Mucosa of descending colon (tissue), 3 donors: ENCODE measurements around the gene RNF227. TPM values are rescaled to one million over a fixed set of nuclear protein-coding genes. Genes with fewer than 3 reads are reported as not detected.

Experiments used
- ATAC-seq: fragments of 200-7000 bp; cut with Tn5 transposase; one replicate; pipeline ENCODE4 v1.9.1; 2020; ENCODE audit warnings: mild to moderate bottlenecking, moderate library complexity
- DNase-seq, 3 donors: peaks; one replicate each; pipeline ENCODE4 v3.0.0-alpha.2; 2020
- H3K36me3 ChIP-seq: fragments of 200-600 bp; one replicate; pipeline ENCODE4 v1.8.0; 2021; ENCODE audit warnings: low read depth, mild to moderate bottlenecking
- H3K4me1 ChIP-seq: fragments of 200-600 bp; one replicate; pipeline ENCODE4 v1.8.0; 2021; ENCODE audit warnings: low read depth, mild to moderate bottlenecking
- H3K4me3 ChIP-seq: fragments of 200-600 bp; one replicate; pipeline ENCODE4 v1.8.0; 2021; ENCODE audit warnings: mild to moderate bottlenecking
- H3K9me3 ChIP-seq: fragments of 200-600 bp; one replicate; pipeline ENCODE4 v1.8.0; 2021; ENCODE audit warnings: mild to moderate bottlenecking
- CTCF ChIP-seq: fragments of 200-600 bp; IDR thresholded peaks from one replicate; pipeline ENCODE4 v1.8.0; 2022; ENCODE audit warnings: antibody characterized with exemption, mild to moderate bottlenecking
- intact Hi-C, 2 donors: fragments of 100-400 bp; cut with DNase I in 1 of 2; cut with micrococcal nuclease in 1 of 2; formaldehyde crosslinking; loops; one replicate each; pipeline versions ENCODE4 v1.11.0 to v1.11.1; 2022; cut with DNase I, micrococcal nuclease
- total RNA-seq, 3 donors: library from RNA; stranded (reverse); fragmentation: NEBNext Ultra II Directional in 2 of 3; extraction: Animal tissue kit (Norgen Biotek cat#: 25700) in 2 of 3; gene quantifications; one replicate each; pipeline versions ENCODE4 v1.2.1 to v1.2.4, GENCODE V29; 2021 to 2023
- donor health status: DM: no; HTN: no; CAD: no; lungs with moderate emphysema.
- donor health status: DM: no; HTN: no; CAD: no.
- donor health status: DM: no; HTN: yes; CAD: no.

The RNF227 gene
- total RNA-seq, 3 donors from 2014 or later, result 1.4 to 3.0 (median 2.4) TPM

DNA sequence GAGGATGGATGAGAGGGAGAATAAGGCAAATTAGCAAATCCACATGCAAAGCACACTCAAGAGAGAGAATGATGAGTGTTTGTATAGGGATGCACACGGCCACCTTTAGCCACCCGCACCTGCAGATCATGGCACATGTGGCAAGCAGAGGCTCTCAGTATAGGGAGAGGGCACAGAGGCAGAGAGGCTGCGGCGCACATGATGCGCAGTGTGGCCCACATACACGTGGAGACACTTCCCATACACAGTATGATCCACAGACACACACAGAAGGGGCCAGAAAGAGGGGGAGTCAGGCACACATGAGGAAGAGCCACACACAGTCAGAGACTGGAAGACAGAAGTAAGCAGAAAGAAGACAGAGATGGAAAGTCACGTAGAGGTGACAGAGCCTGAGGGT is 34.0 kb downstream of the RNF227 start:
- H3K36me3 ChIP-seq, result no peaks in the 10 kb centered on the region
- intact Hi-C loops, result no loop called here
- ATAC-seq, result no peak
- H3K4me3 ChIP-seq, result no peak overlapping the region
- peaks cover 35% of the 10 kb centered on the region for H3K4me1 ChIP-seq
- no peaks in the 10 kb centered on the region for H3K9me3 ChIP-seq
- TF ChIP-seq CTCF, result no peak
- no peak for DNase-seq

- Histone ChIP-seq H3K4me1 (peaks cover 30% of the 10 kb centered on the region), H3K9me3 (no peaks in the 10 kb centered on the region), H3K36me3 (no peaks in the 10 kb centered on the region), H3K4me3 (no peak overlapping the region)
- no peak for TF ChIP-seq CTCF
- ATAC-seq (no peak), DNase-seq (no peak)
- intact Hi-C loops, result no loop called here
Observed at GRCh38 chr17:7881276-7882054, 34.6 kb downstream of the RNF227 start.

GRCh38 chr17:7880076-7880868 is 35.8 kb downstream of the RNF227 start:
- ATAC-seq (peak; percentile 15), DNase-seq (no peak)
- intact Hi-C loops, result no loop called here
- H3K36me3 ChIP-seq, result no peaks in the 10 kb centered on the region
- no peak for TF ChIP-seq CTCF
- H3K9me3 ChIP-seq, result no peaks in the 10 kb centered on the region
- no peak overlapping the region for H3K4me3 ChIP-seq
- H3K4me1 ChIP-seq, result peaks cover 25% of the 10 kb centered on the region

- intact Hi-C loops, result no loop called here
- DNase-seq (no peak), ATAC-seq (no peak)
- Histone ChIP-seq H3K4me3 (no peak overlapping the region), H3K36me3 (no peaks in the 10 kb centered on the region), H3K4me1 (peaks cover 25% of the 10 kb centered on the region), H3K9me3 (no peaks in the 10 kb centered on the region)
- TF ChIP-seq CTCF, result no peak
Observed at GRCh38 chr17:7878234-7878633, 37.9 kb downstream of the RNF227 start.

GRCh38 chr17:7875804-7876370 is 40.2 kb downstream of the RNF227 start:
- no peak for TF ChIP-seq CTCF
- intact Hi-C loops, result no loop called here
- Histone ChIP-seq H3K4me3 (no peak overlapping the region), H3K4me1 (peaks cover 8% of the 10 kb centered on the region), H3K36me3 (no peaks in the 10 kb centered on the region), H3K9me3 (no peaks in the 10 kb centered on the region)
- no peak for ATAC-seq
- no peak for DNase-seq
